Upper lobe of right lung (tissue), 1 donor: ENCODE measurements around the gene ERVFRD-1. TPM values are rescaled to one million over a fixed set of nuclear protein-coding genes. Genes with fewer than 3 reads are reported as not detected.

Experiments
- ATAC-seq: fragments of 200-7000 bp; cut with Tn5 transposase; one replicate; pipeline ENCODE4 v1.9.1; 2020; ENCODE audit warnings: mild to moderate bottlenecking, moderate library complexity
- DNase-seq: peaks from one replicate; pipeline ENCODE4 v3.0.0-alpha.2; 2020
- H3K27ac ChIP-seq: fragments of 200-600 bp; one replicate; pipeline ENCODE4 v1.8.0; 2022
- H3K27me3 ChIP-seq: fragments of 200-600 bp; one replicate; pipeline ENCODE4 v1.8.0; 2022; ENCODE audit warnings: mild to moderate bottlenecking
- H3K36me3 ChIP-seq: fragments of 200-600 bp; one replicate; pipeline ENCODE4 v1.8.0; 2022
- H3K4me1 ChIP-seq: fragments of 200-600 bp; one replicate; pipeline ENCODE4 v1.8.0; 2022
- H3K4me3 ChIP-seq: fragments of 200-600 bp; one replicate; pipeline ENCODE4 v1.8.0; 2022; ENCODE audit warnings: mild to moderate bottlenecking
- H3K9me3 ChIP-seq: fragments of 200-600 bp; one replicate; pipeline ENCODE4 v1.8.0; 2022
- intact Hi-C: fragments of 100-400 bp; cut with DNase I; formaldehyde crosslinking; loops from one replicate; pipeline ENCODE4 v1.11.0; 2022
- total RNA-seq: library from RNA; stranded (reverse); fragmentation: NEBNext Ultra II Directional; extraction: Animal tissue kit (Norgen Biotek cat#: 25700); gene quantifications from one replicate; pipeline ENCODE4 v1.2.1, GENCODE V29; 2021
- TF ChIP-seq, protein P1 (sequence below): fragments of 200-600 bp; IDR thresholded peaks from one replicate; pipeline ENCODE4 v1.8.0; 2022; ENCODE audit warnings: antibody characterized with exemption
- donor health status: DM: no; HTN: yes; CAD: no; lungs with severe emphysema.

ERVFRD-1 gene
- total RNA-seq, 1 donor from 2014 or later = 0.55 TPM

GRCh38 chr6:11151488-11151887, 40.0 kb upstream of the ERVFRD-1 start:
- Histone ChIP-seq H3K27ac (no peak overlapping the region), H3K36me3 (no peaks in the 10 kb centered on the region), H3K4me1 (no peaks in the 10 kb centered on the region), H3K27me3 (no peaks in the 10 kb centered on the region), H3K9me3 (no peaks in the 10 kb centered on the region), H3K4me3 (no peak overlapping the region)
- no peak for ATAC-seq
- DNase-seq = no peak
- TF ChIP-seq, protein P1, sequence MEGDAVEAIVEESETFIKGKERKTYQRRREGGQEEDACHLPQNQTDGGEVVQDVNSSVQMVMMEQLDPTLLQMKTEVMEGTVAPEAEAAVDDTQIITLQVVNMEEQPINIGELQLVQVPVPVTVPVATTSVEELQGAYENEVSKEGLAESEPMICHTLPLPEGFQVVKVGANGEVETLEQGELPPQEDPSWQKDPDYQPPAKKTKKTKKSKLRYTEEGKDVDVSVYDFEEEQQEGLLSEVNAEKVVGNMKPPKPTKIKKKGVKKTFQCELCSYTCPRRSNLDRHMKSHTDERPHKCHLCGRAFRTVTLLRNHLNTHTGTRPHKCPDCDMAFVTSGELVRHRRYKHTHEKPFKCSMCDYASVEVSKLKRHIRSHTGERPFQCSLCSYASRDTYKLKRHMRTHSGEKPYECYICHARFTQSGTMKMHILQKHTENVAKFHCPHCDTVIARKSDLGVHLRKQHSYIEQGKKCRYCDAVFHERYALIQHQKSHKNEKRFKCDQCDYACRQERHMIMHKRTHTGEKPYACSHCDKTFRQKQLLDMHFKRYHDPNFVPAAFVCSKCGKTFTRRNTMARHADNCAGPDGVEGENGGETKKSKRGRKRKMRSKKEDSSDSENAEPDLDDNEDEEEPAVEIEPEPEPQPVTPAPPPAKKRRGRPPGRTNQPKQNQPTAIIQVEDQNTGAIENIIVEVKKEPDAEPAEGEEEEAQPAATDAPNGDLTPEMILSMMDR = no peak
- intact Hi-C loops = no loop called here

DNA sequence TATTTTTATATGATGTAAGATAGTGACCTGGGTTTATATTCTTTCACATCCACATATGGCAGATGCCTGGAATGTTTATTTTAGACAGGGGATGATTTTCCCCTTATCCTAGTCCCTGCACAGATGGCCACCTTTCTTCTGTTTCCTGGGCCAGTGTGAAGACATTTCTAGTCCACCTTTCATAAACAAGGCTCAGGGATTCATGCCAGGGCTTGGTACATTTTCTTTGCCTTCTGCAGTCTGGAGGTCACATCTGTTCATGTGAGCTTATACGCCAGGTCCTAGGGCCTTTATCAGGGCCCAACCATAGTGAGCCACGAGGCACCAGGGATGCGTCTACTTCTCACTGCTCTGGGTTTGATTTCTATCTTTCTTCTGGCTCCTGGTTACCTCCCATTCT, 38.0 kb upstream of the ERVFRD-1 start:
- Histone ChIP-seq H3K27ac (no peak overlapping the region), H3K36me3 (no peaks in the 10 kb centered on the region), H3K27me3 (no peaks in the 10 kb centered on the region), H3K4me1 (no peaks in the 10 kb centered on the region), H3K4me3 (no peak overlapping the region), H3K9me3 (no peaks in the 10 kb centered on the region)
- DNase-seq (no peak), ATAC-seq (no peak)
- TF ChIP-seq, protein P1 = no peak
- intact Hi-C loops = loop anchor here (10.0 kb wide), 2 partner anchors 345 to 425 kb away; no protein-coding TSS in a partner anchor

DNA sequence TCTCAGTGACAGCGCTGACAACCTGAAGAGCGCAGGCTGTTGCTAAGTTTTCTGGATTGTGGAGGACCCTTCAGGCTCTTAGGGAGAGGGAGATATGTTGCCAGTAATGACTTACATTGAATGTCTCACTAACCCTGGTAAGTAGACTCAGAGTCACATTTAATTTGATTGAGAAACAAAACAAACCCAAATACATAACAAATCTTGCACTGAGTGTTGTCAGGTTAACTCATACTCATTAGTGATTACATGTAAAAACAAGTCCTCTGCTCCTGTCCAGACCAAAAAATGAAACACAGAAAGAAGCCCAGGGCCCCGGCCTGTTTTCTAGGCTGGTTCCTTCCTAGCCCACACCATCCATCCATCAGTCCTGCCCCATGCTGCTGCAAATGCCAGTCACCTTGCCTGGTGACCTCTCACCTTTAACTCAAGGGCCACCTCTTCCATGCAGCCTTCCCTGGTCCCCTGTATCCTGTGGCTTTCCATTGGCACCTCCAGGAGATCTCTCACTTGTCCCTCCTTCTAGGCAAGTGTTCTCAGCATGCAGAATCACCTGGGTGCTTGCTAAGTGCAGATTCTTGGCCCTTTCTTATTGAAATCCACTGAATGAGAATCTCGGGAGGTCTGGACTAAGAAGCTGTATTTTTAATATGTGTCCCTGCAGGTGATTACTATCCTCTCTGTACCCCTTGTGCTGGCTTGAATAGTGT, 34.7 kb upstream of the ERVFRD-1 start:
- Histone ChIP-seq H3K4me1 (no peaks in the 10 kb centered on the region), H3K36me3 (no peaks in the 10 kb centered on the region), H3K4me3 (no peak overlapping the region), H3K27me3 (no peaks in the 10 kb centered on the region), H3K27ac (no peak overlapping the region), H3K9me3 (no peaks in the 10 kb centered on the region)
- TF ChIP-seq, protein P1 = no peak
- intact Hi-C loops = loop anchor here (10.0 kb wide), 2 partner anchors 349 to 429 kb away; no protein-coding TSS in a partner anchor
- ATAC-seq (no peak), DNase-seq (no peak)

GRCh38 chr6:11144393-11144851, 32.9 kb upstream of the ERVFRD-1 start:
- Histone ChIP-seq H3K27ac (no peak overlapping the region), H3K27me3 (no peaks in the 10 kb centered on the region), H3K9me3 (no peaks in the 10 kb centered on the region), H3K36me3 (no peaks in the 10 kb centered on the region), H3K4me1 (no peaks in the 10 kb centered on the region), H3K4me3 (no peak overlapping the region)
- TF ChIP-seq, protein P1 = peak; percentile 96
- ATAC-seq = peak; percentile 94
- intact Hi-C loops = loop anchor here (10.0 kb wide), 2 partner anchors 350 to 430 kb away; no protein-coding TSS in a partner anchor
- peak; percentile 84 for DNase-seq

DNA sequence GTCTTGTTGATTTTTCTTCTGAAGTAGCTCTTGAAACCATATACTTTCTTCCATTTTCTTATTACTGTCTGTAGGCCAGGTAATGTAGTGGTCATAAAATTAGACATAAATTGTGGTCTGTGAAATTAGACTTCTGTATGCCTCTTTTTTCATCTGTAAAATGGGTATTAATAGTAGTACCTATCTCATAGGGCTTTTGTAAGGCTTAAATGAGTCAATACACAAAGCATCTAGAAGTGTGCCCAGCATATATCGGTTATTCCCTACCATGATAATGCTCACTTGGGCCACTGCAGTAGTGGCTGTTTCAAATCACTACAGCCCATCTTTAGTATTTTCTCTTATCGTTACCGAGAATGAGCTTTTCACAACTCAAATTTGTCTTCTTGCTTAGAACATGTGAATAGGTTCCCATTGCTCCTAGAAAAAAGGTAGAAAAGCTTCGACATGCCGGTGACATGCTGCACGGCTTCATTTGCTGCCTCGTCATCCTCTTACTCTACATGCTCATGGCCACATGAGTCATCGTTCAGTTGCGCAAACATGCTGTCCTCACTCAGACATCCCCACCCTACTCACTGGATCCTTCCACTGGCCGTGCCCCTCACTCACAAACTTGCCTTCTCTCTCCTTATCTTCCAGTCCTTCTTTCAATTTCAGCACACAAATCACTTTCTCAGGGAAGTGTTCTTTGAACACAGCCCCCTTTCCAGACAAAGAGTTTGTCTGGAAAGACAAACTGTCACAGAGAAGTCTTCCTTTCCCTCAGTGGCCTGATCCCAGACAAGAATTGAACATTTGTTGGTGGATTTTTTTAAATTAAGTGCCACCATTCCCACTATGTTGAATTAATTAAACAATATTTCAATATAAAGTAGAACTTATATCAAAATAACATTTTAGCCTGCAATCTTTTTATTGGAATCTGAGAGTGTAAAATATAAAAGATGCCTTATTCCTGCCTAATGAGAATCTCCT, 32.2 kb upstream of the ERVFRD-1 start:
- no peak overlapping the region for H3K4me3 ChIP-seq
- no peaks in the 10 kb centered on the region for H3K9me3 ChIP-seq
- DNase-seq (peak; percentile 74), ATAC-seq (peak; percentile 82)
- H3K36me3 ChIP-seq = no peaks in the 10 kb centered on the region
- TF ChIP-seq, protein P1 = no peak
- no peaks in the 10 kb centered on the region for H3K27me3 ChIP-seq
- H3K27ac ChIP-seq = no peak overlapping the region
- intact Hi-C loops = loop anchor here (10.0 kb wide), 2 partner anchors 351 to 431 kb away; no protein-coding TSS in a partner anchor
- no peaks in the 10 kb centered on the region for H3K4me1 ChIP-seq
